Suprapubic skin (tissue), 4 donors: ENCODE results near the gene ACVR1B. TPM values are rescaled to one million over a fixed set of nuclear protein-coding genes. Genes with fewer than 3 reads are reported as not detected.

ENCODE experiments used
- DNase-seq, 2 donors: peaks; one replicate each; pipeline ENCODE4 v3.0.0-alpha.2; 2019; ENCODE audit warnings: low spot score in 2 of 2
- H3K27ac ChIP-seq: fragments of 200-600 bp; sonication (generic); one replicate; pipeline ENCODE4 v1.5.1; 2019
- H3K27me3 ChIP-seq: fragments of 200-600 bp; sonication (generic); one replicate; pipeline ENCODE4 v1.5.1; 2019
- H3K36me3 ChIP-seq: fragments of 200-600 bp; sonication (generic); one replicate; pipeline ENCODE4 v1.5.1; 2019
- H3K4me1 ChIP-seq: fragments of 200-600 bp; sonication (generic); one replicate; pipeline ENCODE4 v1.5.1; 2019
- H3K4me3 ChIP-seq: fragments of 200-600 bp; sonication (generic); one replicate; pipeline ENCODE4 v1.5.1; 2019; ENCODE audit warnings: mild to moderate bottlenecking
- H3K9me3 ChIP-seq: fragments of 200-600 bp; sonication (generic); one replicate; pipeline ENCODE4 v1.5.1; 2019
- EP300 ChIP-seq: sonication (generic); formaldehyde crosslinking; IDR thresholded peaks from one replicate; pipeline ENCODE4 v1.6.1; 2017; ENCODE audit warnings: antibody characterized with exemption
- POLR2A ChIP-seq, 2 donors: fragments of 450-650 bp; IDR thresholded peaks; one replicate each; pipeline ENCODE4 v1.6.1; 2017; ENCODE audit warnings: antibody characterized with exemption in 2 of 2, mild to moderate bottlenecking in 2 of 2, moderate library complexity in 2 of 2
- POLR2AphosphoS5 ChIP-seq, 3 donors: sonication (generic); formaldehyde crosslinking; IDR thresholded peaks; one replicate each; pipeline ENCODE4 v1.6.1; 2017; ENCODE audit warnings: antibody characterized with exemption in 3 of 3
- WGBS: methylation state at CpG from one replicate; pipeline ENCODE4 v1.1.5; 2018; 5-methylcytosine and 5-hydroxymethylcytosine counted together
- total RNA-seq, 4 donors: library from RNA; depleted of rRNA; stranded (reverse); fragments of >200 nt; gene quantifications; one replicate each; pipeline ENCODE4 v1.1.0, GENCODE V29; 2016
- TF ChIP-seq, protein P1 (sequence below), 2 donors: fragments of 200-600 bp in 1 of 2; fragments of 450-650 bp in 1 of 2; sonication (generic) in 1 of 2; IDR thresholded peaks; one replicate each; pipeline ENCODE4 v1.5.1; 2016 to 2019; ENCODE audit warnings: antibody characterized with exemption in 2 of 2, mild to moderate bottlenecking in 1 of 2, moderate library complexity in 1 of 2

Gene ACVR1B
- total RNA-seq, 4 donors from 2014 or later = 40.5 to 103 (median 57.3) TPM

DNA sequence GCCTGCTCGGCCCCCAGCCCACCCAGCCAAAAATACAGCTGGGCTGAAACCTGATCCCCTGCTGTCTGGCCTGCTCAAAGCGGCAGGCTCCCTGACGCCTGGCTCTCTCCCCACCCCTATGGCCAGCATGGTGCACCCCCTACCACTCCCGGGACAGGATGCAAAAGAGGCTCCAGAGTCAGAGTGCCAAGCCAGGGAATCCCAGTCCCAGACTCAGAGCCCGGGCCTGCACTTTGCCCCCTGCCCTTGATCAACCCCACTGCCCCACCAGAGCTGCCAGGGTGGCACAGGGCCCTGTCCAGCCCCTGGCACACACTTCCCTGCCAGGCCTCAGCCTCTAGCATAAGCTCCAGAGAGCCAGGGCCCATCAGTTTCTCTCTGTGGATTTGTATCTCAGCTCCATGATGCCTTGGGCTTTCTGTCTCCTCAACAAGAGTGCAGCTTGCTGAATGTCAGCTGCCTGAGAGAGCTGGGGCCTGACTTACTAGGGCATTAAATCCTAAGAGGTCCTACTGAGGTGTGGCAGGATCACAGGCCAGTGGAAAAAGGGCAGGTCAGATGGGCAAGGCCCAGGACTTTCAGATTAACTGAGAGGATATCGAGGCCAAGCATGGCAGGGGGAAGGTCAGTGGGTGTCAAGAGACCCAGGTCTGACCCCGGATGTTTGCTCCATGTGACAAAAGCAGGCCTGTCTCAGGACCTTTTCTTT is 30.3 kb upstream of the ACVR1B start:
- H3K27ac ChIP-seq = no peak overlapping the region
- H3K4me3 ChIP-seq = no peak overlapping the region
- peaks cover 37% of the 10 kb centered on the region for H3K4me1 ChIP-seq
- peak in 1 of 2 donors; percentile 55 for DNase-seq
- no peaks in the 10 kb centered on the region for H3K27me3 ChIP-seq
- H3K9me3 ChIP-seq = no peaks in the 10 kb centered on the region
- TF ChIP-seq EP300 (no peak), POLR2AphosphoS5 (IDR thresholded peaks at IDR 0.05) (no peak), POLR2A (IDR thresholded peaks at IDR 0.05) (no peak)
- TF ChIP-seq, protein P1, sequence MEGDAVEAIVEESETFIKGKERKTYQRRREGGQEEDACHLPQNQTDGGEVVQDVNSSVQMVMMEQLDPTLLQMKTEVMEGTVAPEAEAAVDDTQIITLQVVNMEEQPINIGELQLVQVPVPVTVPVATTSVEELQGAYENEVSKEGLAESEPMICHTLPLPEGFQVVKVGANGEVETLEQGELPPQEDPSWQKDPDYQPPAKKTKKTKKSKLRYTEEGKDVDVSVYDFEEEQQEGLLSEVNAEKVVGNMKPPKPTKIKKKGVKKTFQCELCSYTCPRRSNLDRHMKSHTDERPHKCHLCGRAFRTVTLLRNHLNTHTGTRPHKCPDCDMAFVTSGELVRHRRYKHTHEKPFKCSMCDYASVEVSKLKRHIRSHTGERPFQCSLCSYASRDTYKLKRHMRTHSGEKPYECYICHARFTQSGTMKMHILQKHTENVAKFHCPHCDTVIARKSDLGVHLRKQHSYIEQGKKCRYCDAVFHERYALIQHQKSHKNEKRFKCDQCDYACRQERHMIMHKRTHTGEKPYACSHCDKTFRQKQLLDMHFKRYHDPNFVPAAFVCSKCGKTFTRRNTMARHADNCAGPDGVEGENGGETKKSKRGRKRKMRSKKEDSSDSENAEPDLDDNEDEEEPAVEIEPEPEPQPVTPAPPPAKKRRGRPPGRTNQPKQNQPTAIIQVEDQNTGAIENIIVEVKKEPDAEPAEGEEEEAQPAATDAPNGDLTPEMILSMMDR (IDR thresholded peaks at IDR 0.05) = no peak
- H3K36me3 ChIP-seq = peaks cover 13% of the 10 kb centered on the region
- whole genome bisulfite sequencing = 66% methylated on average over 5 of the region's 7 CpGs

DNA sequence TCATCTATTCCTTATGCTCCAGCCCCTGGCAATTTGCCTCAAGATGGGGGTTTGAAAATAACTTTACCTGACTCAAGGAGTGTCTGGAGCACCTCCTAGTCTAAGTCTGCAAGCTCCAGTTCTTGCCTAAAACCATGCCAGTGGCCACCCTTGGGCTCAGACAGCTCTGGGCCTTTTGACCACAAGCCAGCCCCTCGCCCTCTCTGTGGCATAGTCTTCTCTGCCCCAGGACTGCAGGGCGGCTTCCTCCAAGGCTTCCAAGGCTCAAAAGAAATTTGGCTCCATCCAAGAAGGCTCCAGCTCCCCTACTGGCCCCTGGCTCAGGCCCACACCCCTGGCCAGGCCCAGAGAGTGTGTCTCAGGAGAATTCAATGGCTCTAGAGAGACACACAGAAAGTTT is 29.4 kb upstream of the ACVR1B start:
- Histone ChIP-seq H3K4me1 (peaks cover 37% of the 10 kb centered on the region), H3K27ac (peak overlapping the region; percentile 59), H3K4me3 (no peak overlapping the region), H3K36me3 (peaks cover 13% of the 10 kb centered on the region), H3K27me3 (no peaks in the 10 kb centered on the region), H3K9me3 (no peaks in the 10 kb centered on the region)
- WGBS = 100% methylated on average over 2 of the region's 2 CpGs
- TF ChIP-seq, protein P1 (IDR thresholded peaks at IDR 0.05) = no peak
- TF ChIP-seq POLR2AphosphoS5 (IDR thresholded peaks at IDR 0.05) (no peak), EP300 (no peak), POLR2A (IDR thresholded peaks at IDR 0.05) (no peak)
- no peak for DNase-seq

DNA sequence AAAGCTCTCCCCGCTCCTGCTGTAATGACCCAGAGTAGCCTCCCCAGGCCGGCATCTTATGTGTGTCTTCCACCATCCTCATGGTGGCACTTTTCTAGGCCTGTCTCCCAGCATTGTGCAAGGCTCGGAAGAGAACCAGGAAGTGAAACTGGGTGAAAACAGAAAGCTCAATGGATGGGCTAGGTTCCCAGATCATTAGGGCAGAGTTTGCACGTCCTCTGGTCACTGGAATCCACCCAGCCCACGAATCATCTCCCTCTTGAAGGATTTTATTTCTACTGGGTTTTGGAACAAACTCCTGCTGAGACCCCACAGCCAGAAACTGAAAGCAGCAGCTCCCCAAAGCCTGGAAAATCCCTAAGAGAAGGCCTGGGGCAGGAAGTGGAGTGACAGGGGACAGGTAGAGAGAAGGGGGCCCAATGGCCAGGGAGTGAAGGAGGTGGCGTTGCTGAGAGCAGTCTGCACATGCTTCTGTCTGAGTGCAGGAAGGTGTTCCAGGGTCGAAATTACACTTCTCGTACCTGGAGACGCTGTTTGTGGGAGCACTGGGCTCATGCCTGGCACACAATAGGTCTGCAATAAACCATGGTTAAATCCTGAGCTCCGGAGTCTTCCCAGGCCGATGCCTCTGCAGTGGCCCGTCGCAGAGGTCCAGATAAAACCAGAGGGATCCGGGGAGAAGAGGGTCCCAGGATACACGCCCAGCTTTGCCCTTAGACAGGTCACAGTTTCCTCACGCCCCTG is 28.6 kb upstream of the ACVR1B start:
- 41% methylated on average over 13 of the region's 16 CpGs for WGBS
- H3K4me3 ChIP-seq = peak overlapping the region; percentile 19
- peak overlapping the region; percentile 59 for H3K27ac ChIP-seq
- no peaks in the 10 kb centered on the region for H3K9me3 ChIP-seq
- peaks cover 13% of the 10 kb centered on the region for H3K36me3 ChIP-seq
- peak in 2 of 3 donors; percentile 68 to 72 for TF ChIP-seq POLR2AphosphoS5 (IDR thresholded peaks at IDR 0.05)
- TF ChIP-seq, protein P1 (IDR thresholded peaks at IDR 0.05) = no peak
- H3K4me1 ChIP-seq = peaks cover 37% of the 10 kb centered on the region
- no peaks in the 10 kb centered on the region for H3K27me3 ChIP-seq
- DNase-seq = peak in 1 of 2 donors; percentile 81

DNA sequence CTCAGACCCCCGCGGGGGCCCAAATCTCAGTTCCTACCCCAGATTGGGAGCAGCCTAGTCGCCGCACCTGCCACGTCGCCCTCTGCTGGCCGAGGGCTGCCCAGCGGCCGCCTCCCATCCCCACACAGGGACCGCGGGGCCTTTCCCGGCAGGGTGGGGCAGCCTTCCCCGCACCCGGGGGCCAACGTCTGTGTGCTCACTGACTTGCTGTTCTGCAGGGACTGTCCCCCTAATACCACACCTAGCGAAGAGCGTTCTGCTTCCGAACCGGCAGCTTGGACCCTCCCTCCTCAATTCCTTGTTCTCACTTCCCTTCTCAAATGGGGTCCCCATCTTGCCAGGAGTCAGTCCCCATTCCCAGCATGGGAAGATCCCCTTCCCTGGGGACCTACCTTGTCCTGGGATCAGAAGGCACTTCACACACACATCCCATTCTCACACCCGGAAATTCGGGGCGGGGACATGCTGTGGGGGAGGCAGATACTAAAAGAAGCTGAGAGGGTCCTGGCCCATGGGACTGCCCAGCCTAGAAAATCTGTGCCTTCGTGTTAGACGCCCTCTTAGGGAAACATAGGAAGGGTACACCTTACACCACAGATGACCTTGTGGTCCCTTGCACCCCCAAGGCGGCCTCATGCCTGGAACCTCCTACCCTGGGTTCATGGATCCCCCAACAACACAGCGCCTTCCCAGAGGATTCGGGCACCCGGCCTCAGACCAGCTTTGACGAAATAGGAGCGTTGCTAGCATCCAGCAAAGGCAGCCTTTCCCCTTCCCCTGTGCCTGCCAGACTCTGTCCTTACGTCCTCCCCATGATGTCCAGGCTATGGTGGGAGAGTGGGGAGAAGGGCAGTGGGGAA is 27.8 kb upstream of the ACVR1B start:
- no peak overlapping the region for H3K27ac ChIP-seq
- TF ChIP-seq, protein P1 (IDR thresholded peaks at IDR 0.05) = peak; percentile 60 to 92
- TF ChIP-seq EP300 (no peak), POLR2A (IDR thresholded peaks at IDR 0.05) (no peak), POLR2AphosphoS5 (IDR thresholded peaks at IDR 0.05) (no peak)
- peak; percentile 82 to 89 for DNase-seq
- H3K9me3 ChIP-seq = no peaks in the 10 kb centered on the region
- H3K27me3 ChIP-seq = no peaks in the 10 kb centered on the region
- H3K36me3 ChIP-seq = peaks cover 11% of the 10 kb centered on the region
- WGBS = 46% methylated on average over 16 of the region's 31 CpGs
- H3K4me3 ChIP-seq = peak overlapping the region; percentile 19
- peaks cover 37% of the 10 kb centered on the region for H3K4me1 ChIP-seq
